SKM-1 treated with dmso at 0.1 percent for 144 hours (cell line): ENCODE results near the gene PTTG1.
A peak's percentile ranks its signal among the peaks of the same experiment; 100 is the strongest.

Experiments
- DNase-seq: peaks from one replicate; lab custom pipeline; 2025; ENCODE audit not compliant: unreplicated experiment; lab: John Stamatoyannopoulos, UW

The PTTG1 gene

DNA sequence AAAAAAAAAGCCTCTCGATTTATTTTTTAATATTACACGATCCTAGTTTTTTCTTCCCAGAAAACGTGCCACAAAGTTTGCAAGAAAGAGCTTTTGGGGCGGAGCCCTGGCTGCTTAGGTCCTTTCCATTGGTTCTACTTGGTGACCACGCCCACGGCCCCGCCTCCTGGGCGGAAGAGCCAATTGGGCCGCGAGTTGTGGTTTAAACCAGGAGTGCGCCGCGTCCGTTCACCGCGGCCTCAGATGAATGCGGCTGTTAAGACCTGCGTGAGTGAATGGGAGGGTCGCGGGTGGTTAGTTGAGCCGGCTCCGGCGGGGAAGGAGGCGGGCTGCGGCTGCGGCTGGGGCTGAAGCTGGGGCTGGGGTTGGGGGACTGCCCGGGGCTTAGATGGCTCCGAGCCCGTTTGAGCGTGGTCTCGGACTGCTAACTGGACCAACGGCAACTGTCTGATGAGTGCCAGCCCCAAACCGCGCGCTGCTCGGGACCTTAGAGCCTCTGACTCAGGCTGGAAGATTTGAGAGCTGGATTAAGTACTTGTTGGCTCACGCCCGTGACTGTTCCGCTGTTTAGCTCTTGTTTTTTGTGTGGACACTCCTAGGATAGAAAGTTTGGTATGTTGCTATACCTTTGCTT is at the start of gene PTTG1:
Gene PTTG1 (plus strand): TSS at position 231 of the 634 bp plus-strand sequence. CDS start 458 bp downstream, outside the sequence.
- DNase-seq, result peak; percentile 89

GRCh38 chr5:160375166-160375565 is 46.5 kb upstream of the PTTG1 start:
- DNase-seq, result no peak

- DNase-seq, result no peak
These were observed 46.0 kb upstream of the PTTG1 start for GRCh38 chr5:160375701-160376100.

DNA sequence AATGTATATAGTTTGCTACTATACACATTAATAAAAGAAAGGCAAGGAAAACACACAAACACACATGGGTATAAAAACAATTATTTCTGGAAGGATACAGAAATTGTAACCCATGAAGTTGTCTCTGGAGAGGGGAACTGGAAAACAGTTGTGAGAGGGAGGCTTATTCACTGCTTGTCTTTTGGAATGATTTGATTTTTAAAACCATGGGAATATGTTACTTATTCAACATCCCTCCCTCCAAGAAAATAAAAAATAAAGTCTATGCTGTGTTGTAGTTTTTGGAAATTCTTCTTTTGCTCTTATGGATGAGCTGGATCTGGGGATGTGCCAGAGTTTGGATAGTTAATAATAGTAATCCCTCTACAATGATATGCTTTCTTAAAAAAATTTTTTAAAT is 45.2 kb upstream of the PTTG1 start:
- no peak for DNase-seq

DNA sequence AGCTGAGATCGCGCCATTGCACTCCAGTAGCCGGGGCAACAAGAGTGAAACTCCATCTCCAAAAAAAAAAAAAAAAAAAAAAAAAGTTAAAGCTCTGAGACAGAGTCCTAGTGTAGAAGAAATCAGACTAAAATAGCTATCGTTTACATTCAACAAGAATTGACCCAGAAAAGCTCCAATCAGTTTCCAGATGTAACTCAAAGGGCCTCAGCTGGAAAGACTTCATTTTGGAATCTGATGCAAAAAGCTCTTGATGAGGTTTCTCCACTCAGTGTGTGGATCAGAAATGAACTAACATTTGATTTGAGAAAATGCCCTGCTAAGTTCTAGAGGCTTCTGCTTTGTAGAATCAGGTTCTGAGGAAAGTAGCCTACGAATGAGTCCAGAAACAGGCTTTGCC is 44.0 kb upstream of the PTTG1 start:
- DNase-seq, result no peak

GRCh38 chr5:160378330-160378729 is 43.3 kb upstream of the PTTG1 start:
- DNase-seq, result no peak

DNA sequence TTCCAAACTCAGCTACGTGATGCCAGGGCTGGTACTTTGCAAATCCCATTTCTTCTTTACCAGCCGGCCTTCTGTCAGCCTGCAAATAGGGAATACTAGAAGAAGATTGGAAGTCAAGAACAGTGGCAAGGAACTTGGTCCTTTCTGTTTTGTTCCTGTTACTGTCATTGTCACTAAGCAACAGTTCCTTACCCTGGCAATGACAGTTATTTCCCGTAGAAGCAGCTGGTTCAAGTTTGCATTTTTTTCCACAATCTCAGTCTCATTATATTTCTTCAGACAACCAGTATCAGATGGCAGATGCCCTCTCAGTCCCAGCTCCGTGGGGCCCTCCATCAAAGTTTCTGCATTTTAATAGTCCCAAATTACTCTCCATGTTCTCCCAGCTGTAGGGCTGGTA is 42.1 kb upstream of the PTTG1 start:
- no peak for DNase-seq

DNA sequence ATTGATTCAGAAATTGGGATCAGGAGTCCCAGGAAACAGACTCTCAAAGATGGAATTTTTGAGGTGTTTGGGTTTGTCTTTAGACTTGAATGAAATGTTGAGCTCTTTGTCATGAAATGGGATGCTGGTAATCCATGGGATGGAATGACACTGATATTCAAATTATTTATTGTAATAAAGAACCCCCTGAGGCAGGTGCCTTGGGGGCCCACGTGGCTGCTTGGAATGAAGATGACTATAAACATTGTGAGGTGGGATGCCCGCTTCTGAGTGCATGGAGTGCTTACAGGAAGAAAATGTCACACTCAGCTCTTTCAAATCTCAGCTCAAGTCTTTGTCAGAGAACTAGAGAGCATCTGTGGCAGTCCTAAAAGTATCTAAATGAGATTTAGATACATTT is 41.6 kb upstream of the PTTG1 start:
- DNase-seq, result no peak

- no peak for DNase-seq
These were observed 39.3 kb upstream of the PTTG1 start for GRCh38 chr5:160382346-160382745.

DNA sequence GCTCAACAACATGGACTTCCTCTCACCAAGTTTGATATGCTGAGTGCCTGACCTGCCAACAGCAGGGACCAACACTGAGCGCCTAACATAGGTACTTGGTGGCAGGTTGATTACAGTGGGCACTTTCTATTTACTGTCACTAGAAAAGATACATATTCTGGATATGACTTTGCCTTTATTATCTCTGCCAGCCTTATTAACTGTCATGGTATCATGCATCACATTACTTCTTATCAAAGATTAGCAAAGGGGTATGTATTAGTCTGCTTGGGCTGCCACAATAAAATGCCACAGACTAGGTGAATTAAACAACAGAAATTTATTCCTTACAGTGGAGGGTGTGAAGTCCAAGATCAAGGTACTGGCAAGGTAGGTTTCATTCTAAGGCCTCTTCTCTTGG is 37.0 kb upstream of the PTTG1 start:
- no peak for DNase-seq

DNA sequence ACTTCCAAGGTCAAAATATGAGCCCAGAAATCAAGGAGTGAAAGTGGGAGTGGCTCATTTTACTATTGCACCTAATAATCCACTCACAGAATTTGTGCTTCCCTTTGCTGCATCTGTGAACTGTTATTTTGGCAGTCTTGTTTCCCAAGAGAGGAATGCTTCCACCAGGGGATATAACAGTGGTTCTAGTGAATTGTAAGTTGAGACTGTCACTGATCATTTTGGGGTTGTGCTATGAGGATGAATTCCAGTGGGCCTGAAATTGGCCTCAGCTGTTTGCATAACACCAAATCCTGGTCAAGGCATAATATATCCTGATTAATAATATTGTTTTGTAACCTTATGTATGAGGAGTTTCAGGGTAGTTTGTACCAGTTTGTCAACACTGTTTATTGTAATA is 36.2 kb upstream of the PTTG1 start:
- no peak for DNase-seq

- DNase-seq, result no peak
These were observed 34.2 kb upstream of the PTTG1 start for GRCh38 chr5:160387445-160387844.

DNA sequence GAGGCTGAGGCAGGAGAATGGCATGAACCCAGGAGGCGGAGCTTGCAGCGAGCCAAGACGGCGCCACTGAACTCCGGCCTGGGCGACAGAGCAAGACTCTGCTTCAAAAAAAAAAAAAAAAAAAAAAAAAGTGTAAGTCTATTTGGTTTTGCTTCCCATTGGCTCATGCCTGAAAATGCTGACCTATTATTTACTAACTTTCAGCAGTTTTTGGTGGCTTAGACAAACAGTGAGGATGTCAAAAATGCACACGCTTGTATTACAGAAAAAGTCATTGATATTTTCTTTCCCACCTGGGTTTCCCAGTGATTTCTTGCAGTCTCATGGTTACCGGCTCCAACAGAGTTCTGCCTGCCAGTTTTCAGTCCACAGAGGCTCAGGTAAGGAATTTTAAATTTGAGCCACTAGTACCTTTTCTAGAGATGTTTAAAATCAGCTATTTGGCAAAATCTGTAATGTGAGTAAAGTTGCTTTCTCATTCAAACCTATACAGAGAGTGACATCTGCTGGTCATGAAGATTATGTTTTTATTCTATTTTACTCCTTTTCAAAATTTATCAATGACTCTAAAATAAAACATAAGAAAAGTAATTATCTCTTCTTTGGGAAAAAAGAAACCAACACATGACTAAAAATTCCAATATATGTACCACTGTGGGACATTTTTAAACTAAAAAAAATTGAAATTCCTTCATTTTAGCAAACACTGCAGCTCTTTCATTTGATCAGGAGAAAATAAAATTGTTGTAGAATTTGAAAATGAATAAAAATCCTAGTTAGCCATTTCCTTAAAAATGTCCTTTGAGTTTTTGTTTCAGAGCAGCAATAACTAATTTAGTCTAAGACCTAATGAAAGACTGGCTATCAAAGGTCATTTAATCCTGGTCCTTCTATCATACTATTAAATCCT is 30.6 kb upstream of the PTTG1 start:
- DNase-seq, result peak; percentile 49

GRCh38 chr5:160395111-160395510 is 26.5 kb upstream of the PTTG1 start:
- no peak for DNase-seq

- no peak for DNase-seq
These were observed 24.2 kb upstream of the PTTG1 start for GRCh38 chr5:160397492-160397891.

DNA sequence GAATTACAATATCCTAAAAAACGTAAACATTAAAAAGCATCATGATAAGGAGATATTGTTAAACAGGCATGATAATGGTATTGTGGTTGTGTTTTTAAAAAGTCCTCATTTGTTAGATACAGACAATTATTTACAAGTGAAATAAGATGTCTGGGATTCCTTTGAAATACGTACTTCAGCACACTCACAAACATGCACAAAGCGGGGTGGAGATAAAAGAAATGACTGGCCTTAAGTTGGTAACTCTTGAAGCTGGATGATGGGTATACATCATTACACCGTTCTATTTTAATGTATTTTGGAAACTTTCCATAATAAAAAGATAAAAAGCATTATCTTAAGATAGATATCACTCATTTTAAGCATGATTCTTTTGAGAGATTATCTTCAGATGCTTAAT is 22.8 kb upstream of the PTTG1 start:
- no peak for DNase-seq

DNA sequence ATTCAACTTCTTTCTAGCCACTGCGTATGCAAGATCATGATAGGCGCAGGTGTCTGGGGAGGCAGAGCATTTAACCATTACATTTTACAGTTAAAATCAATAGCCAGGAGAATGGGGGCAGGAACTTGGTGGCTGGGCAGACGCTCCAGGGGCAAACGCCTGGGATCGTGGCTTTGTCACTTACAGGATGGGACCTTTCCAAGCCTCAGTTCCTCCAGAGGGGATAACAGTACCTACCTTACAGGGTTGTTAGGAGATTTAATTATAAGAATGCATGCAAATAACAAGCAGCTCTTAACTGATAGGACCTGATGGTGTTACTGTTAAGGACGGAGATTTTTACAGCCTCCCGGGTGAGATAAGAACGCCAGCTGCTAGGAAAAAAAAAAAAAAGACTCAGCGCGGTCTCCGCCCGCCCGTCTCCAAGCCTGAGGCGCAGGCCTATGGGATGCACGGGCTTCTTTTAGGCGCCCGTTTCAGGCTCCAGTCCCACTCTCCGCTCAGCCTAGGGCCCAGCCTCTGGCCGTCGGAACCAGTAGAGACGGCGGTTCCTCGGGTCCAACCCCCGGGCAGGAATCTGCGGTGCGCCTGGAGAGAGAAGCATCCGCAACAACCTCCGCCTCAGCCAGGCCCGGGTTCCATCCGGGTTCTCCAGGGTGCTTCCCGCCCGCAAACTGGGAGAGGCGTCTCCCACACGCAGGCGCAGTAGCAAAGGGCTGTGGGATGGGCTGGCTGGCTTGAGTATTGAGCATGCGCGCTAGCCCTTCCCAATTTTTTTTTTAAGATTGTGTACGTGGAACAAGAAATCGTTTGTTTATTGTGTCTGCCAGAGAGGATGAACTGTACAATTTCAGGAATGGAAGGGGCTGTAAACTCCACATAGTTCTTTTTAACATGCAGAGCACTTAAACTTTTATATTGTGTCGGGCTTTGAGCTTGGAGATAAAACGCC is 22.0 kb upstream of the PTTG1 start, which contains the start of gene FAM200C:
Gene FAM200C (minus strand): TSS at position 653 of the 952 bp plus-strand sequence. CDS start 4,564 bp downstream, outside the sequence.
- peak; percentile 85 for DNase-seq

- peak; percentile 92 for DNase-seq
These were observed 2.8 kb upstream of the PTTG1 start, which contains the start of gene SLU7 for GRCh38 chr5:160418561-160419457. TSS of gene SLU7 (minus strand) at chr5:160419081. CDS start at chr5:160415294, 3,787 bp downstream.

DNA sequence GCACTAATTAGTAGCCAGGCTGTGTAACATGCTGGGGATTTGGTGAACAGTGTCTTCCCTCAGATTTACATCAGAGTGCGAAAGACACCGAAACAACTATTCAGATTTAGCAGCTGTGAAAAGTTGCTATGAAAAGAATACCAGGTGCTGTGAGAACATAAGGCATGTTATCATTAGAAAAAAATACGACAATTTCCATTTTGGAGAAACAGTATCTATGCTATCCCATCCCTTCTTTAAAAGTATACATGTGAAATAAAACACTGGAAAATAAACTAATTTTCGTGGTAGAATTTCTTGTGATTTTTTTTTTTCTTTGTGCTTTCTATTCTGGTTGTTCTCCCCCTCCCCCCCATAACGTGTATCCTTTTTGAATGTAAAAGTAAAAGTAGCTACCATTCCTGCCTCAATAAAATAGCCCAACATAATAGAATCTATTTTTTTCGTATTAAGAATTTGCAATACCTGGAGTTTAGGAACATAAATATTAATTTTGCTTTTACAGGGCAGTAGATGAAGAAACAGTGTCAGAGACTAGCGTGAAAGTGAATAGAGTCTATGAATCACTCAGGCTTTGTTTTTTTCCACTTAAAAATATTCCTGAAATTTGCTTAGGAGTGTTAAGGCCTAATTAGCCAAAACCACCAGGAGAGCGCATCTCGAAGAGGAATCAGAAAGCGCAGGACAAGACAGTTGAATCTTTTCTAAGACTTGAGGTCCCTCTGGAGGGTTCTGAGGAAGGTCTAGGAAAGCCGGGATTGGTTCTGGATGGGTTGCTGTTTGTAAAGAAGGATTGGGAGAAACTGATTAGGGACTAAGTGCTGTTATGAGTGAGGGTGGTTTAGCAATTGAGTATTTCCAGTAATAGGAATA is 2.0 kb upstream of the PTTG1 start:
- no peak for DNase-seq
